ENCODE measurements around the gene FUT8.

Gene FUT8

GRCh38 chr14:65412032-65412846 is at the start of gene FUT8:
Gene FUT8 (plus strand): TSS chr14:65412730. CDS start chr14:65561564, 148,834 bp downstream.
- peak; percentile 47 for DNase-seq

GRCh38 chr14:65366802-65367565 is 45.5 kb upstream of the FUT8 start:
- no peak for DNase-seq

GRCh38 chr14:65369560-65369959 is 43.0 kb upstream of the FUT8 start:
- no peak for DNase-seq

- DNase-seq: no peak
These were observed 41.7 kb upstream of the FUT8 start for GRCh38 chr14:65370801-65371248.

- DNase-seq: no peak
These were observed 40.7 kb upstream of the FUT8 start for GRCh38 chr14:65371784-65372183.

GRCh38 chr14:65373016-65373670 is 39.4 kb upstream of the FUT8 start:
- DNase-seq: no peak

GRCh38 chr14:65373671-65374039 is 38.9 kb upstream of the FUT8 start:
- DNase-seq: no peak

GRCh38 chr14:65377576-65377975 is 35.0 kb upstream of the FUT8 start:
- no peak for DNase-seq

GRCh38 chr14:65382586-65382985 is 29.9 kb upstream of the FUT8 start:
- no peak for DNase-seq

GRCh38 chr14:65387171-65387570 is 25.4 kb upstream of the FUT8 start:
- DNase-seq: no peak

GRCh38 chr14:65387628-65388027 is 24.9 kb upstream of the FUT8 start:
- DNase-seq: no peak

- DNase-seq: no peak
These were observed 20.2 kb upstream of the FUT8 start for GRCh38 chr14:65392296-65392695.

- DNase-seq: no peak
These were observed 16.2 kb upstream of the FUT8 start for GRCh38 chr14:65396082-65396910.

GRCh38 chr14:65403231-65403630 is 9.3 kb upstream of the FUT8 start:
- DNase-seq: no peak

- no peak for DNase-seq
These were observed 4.4 kb upstream of the FUT8 start for GRCh38 chr14:65408113-65408512.

- no peak for DNase-seq
These were observed 1.9 kb upstream of the FUT8 start for GRCh38 chr14:65410640-65411039.

- no peak for DNase-seq
These were observed 886 bp upstream of the FUT8 start for GRCh38 chr14:65411656-65412031.

- DNase-seq: no peak
These were observed 567 bp downstream of the FUT8 start for GRCh38 chr14:65412856-65413738.

GRCh38 chr14:65413739-65414045 is 1.2 kb downstream of the FUT8 start:
- DNase-seq: no peak

- DNase-seq: no peak
These were observed 2.5 kb downstream of the FUT8 start for GRCh38 chr14:65414961-65415589.

- DNase-seq: no peak
These were observed 3.1 kb downstream of the FUT8 start for GRCh38 chr14:65415613-65416012.

Data from cortex of kidney (tissue), 1 donor.